Right lobe of liver (tissue), 4 donors: ENCODE results near the gene CTAG1A.

Source experiments
- CTCF ChIP-seq, 4 donors: fragments of 200-600 bp in 3 of 4; fragments of 450-650 bp in 1 of 4; IDR thresholded peaks; one replicate each; pipeline versions ENCODE4 v1.5.1 to v1.8.0; 2016 to 2022; ENCODE audit warnings: antibody characterized with exemption in 4 of 4, mild to moderate bottlenecking in 2 of 4
- POLR2A ChIP-seq: fragments of 450-650 bp; IDR thresholded peaks from one replicate; pipeline ENCODE4 v1.6.1; 2017; ENCODE audit warnings: antibody characterized with exemption, mild to moderate bottlenecking
- donor health status: DM: no; HTN: no; CAD: no.
- donor health status: DM: no; HTN: no; CAD: no.
- donor health status: DM: no; HTN: yes; CAD: no.

- TF ChIP-seq POLR2A (no peak), CTCF (IDR thresholded peaks at IDR 0.05) (no peak)
These were observed 14.6 kb downstream of the CTAG1A start for GRCh38 chrX:154599531-154599930.
